Spinal cord (tissue), 10 donors: ENCODE results near the gene ANKRD10. TPM values are rescaled to one million over a fixed set of nuclear protein-coding genes. Genes with fewer than 3 reads are reported as not detected.

Experiments used
- DNase-seq, 6 donors: peaks; one replicate each; pipeline versions ENCODE4 v3.0.0 to v3.0.0-alpha.2; 2013 to 2015; ENCODE audit warnings: low spot score in 6 of 6, low read depth in 4 of 6
- H3K27ac ChIP-seq: one replicate; pipeline ENCODE4 v1.5.1; 2013; ENCODE audit warnings: low read depth, low read length, control low read depth
- H3K27me3 ChIP-seq: one replicate; pipeline ENCODE4 v1.6.1; 2013; ENCODE audit warnings: low read length; ENCODE audit not compliant: control insufficient read depth, insufficient read depth
- H3K36me3 ChIP-seq: one replicate; pipeline ENCODE4 v1.6.1; 2013; ENCODE audit warnings: low read length; ENCODE audit not compliant: control insufficient read depth, insufficient read depth
- H3K4me1 ChIP-seq: one replicate; pipeline ENCODE4 v1.6.1; 2013; ENCODE audit warnings: low read length; ENCODE audit not compliant: control insufficient read depth, insufficient read depth
- H3K4me3 ChIP-seq: one replicate; pipeline ENCODE4 v1.5.1; 2013; ENCODE audit warnings: low read depth, low read length, control low read depth
- H3K9me3 ChIP-seq: one replicate; pipeline ENCODE4 v1.6.1; 2013; ENCODE audit warnings: low read length; ENCODE audit not compliant: control insufficient read depth, insufficient read depth
- WGBS: methylation state at CpG from one replicate; pipeline ENCODE4 v1.1.5; 2013; ENCODE audit warnings: missing lambda C conversion rate; ENCODE audit not compliant: insufficient coverage; 5-methylcytosine and 5-hydroxymethylcytosine counted together
- polyA plus RNA-seq, 2 donors: library from polyadenylated mRNA; unstranded; fragments of 120-200 nt; gene quantifications; one replicate each; pipeline ENCODE4 v1.2.1, GENCODE V29; 2013; ENCODE audit not compliant: insufficient read length in 2 of 2
- total RNA-seq, 2 donors: library from RNA; depleted of rRNA in 1 of 2; stranded (reverse); fragments of 120-200 nt in 1 of 2; fragments of >200 nt in 1 of 2; gene quantifications; one replicate each; pipeline versions ENCODE4 v1.2.3 to v1.2.4, GENCODE V29; 2013 to 2014
- donor health status: healthy.

Gene ANKRD10
- total and polyA plus RNA-seq, 4 donors: 187 to 221 (median 191) TPM

GRCh38 chr13:110869805-110870706, 44.8 kb downstream of the ANKRD10 start:
- Histone ChIP-seq H3K9me3 (no peaks in the 10 kb centered on the region), H3K4me1 (peaks cover 25% of the 10 kb centered on the region), H3K36me3 (no peaks in the 10 kb centered on the region), H3K27me3 (no peaks in the 10 kb centered on the region), H3K4me3 (no peak overlapping the region), H3K27ac (peak overlapping the region; percentile 33)
- peak in 2 of 6 donors; percentile 54 to 71 for DNase-seq
- WGBS: 47% methylated on average over 33 of the region's 34 CpGs

- WGBS: 91% methylated on average over 21 of the region's 22 CpGs
- no peak overlapping the region for H3K4me3 ChIP-seq
These were observed 45.6 kb downstream of the ANKRD10 start for GRCh38 chr13:110869231-110869804.

GRCh38 chr13:110868720-110869119, 46.1 kb downstream of the ANKRD10 start:
- H3K36me3 ChIP-seq: no peaks in the 10 kb centered on the region
- no peaks in the 10 kb centered on the region for H3K27me3 ChIP-seq
- DNase-seq: no peak
- no peak overlapping the region for H3K4me3 ChIP-seq
- no peaks in the 10 kb centered on the region for H3K9me3 ChIP-seq
- H3K4me1 ChIP-seq: peaks cover 25% of the 10 kb centered on the region
- 78% methylated on average over 3 of the region's 5 CpGs for WGBS
- H3K27ac ChIP-seq: no peak overlapping the region

More at GRCh38 chr13:110869231-110869804, 45.6 kb downstream of the ANKRD10 start:
- DNase-seq: no peak
- Histone ChIP-seq H3K4me1 (peaks cover 25% of the 10 kb centered on the region), H3K9me3 (no peaks in the 10 kb centered on the region), H3K27ac (no peak overlapping the region), H3K27me3 (no peaks in the 10 kb centered on the region), H3K36me3 (no peaks in the 10 kb centered on the region)

- Histone ChIP-seq H3K36me3 (no peaks in the 10 kb centered on the region), H3K4me1 (peaks cover 23% of the 10 kb centered on the region), H3K27me3 (no peaks in the 10 kb centered on the region), H3K9me3 (no peaks in the 10 kb centered on the region), H3K4me3 (no peak overlapping the region), H3K27ac (no peak overlapping the region)
- WGBS: 91% methylated on average over 4 of the region's 6 CpGs
- no peak for DNase-seq
These were observed 47.5 kb downstream of the ANKRD10 start for GRCh38 chr13:110867380-110867779.

GRCh38 chr13:110866491-110867170, 48.2 kb downstream of the ANKRD10 start:
- peaks cover 16% of the 10 kb centered on the region for H3K4me1 ChIP-seq
- no peak overlapping the region for H3K27ac ChIP-seq
- no peaks in the 10 kb centered on the region for H3K9me3 ChIP-seq
- H3K4me3 ChIP-seq: no peak overlapping the region
- H3K36me3 ChIP-seq: no peaks in the 10 kb centered on the region
- 87% methylated on average over 6 of the region's 11 CpGs for WGBS
- H3K27me3 ChIP-seq: no peaks in the 10 kb centered on the region
- no peak for DNase-seq

GRCh38 chr13:110863685-110864084, 51.2 kb downstream of the ANKRD10 start:
- no peaks in the 10 kb centered on the region for H3K9me3 ChIP-seq
- WGBS: no CpG with 5 or more reads among the region's 6 CpGs

GRCh38 chr13:110860983-110861382, 53.9 kb downstream of the ANKRD10 start:
- Histone ChIP-seq H3K27me3 (no peaks in the 10 kb centered on the region), H3K27ac (no peak overlapping the region), H3K4me1 (no peaks in the 10 kb centered on the region), H3K4me3 (no peak overlapping the region), H3K36me3 (no peaks in the 10 kb centered on the region), H3K9me3 (peaks cover 1% of the 10 kb centered on the region)
- DNase-seq: no peak

More at GRCh38 chr13:110863685-110864084, 51.2 kb downstream of the ANKRD10 start:
- DNase-seq: no peak
- no peak overlapping the region for H3K27ac ChIP-seq
- H3K4me3 ChIP-seq: no peak overlapping the region
- no peaks in the 10 kb centered on the region for H3K36me3 ChIP-seq
- H3K4me1 ChIP-seq: no peaks in the 10 kb centered on the region
- H3K27me3 ChIP-seq: no peaks in the 10 kb centered on the region

GRCh38 chr13:110856942-110857835, 57.7 kb downstream of the ANKRD10 start:
- no peak for DNase-seq
- Histone ChIP-seq H3K27ac (no peak overlapping the region), H3K4me1 (no peaks in the 10 kb centered on the region), H3K36me3 (no peaks in the 10 kb centered on the region), H3K9me3 (peaks cover 1% of the 10 kb centered on the region), H3K4me3 (no peak overlapping the region), H3K27me3 (no peaks in the 10 kb centered on the region)
- 89% methylated on average over 2 of the region's 3 CpGs for WGBS

GRCh38 chr13:110855363-110855762, 59.5 kb downstream of the ANKRD10 start:
- no peak for DNase-seq

More at GRCh38 chr13:110855363-110855762, 59.5 kb downstream of the ANKRD10 start:
- Histone ChIP-seq H3K4me3 (no peak overlapping the region), H3K9me3 (peaks cover 1% of the 10 kb centered on the region), H3K27me3 (no peaks in the 10 kb centered on the region), H3K27ac (no peak overlapping the region), H3K4me1 (no peaks in the 10 kb centered on the region), H3K36me3 (no peaks in the 10 kb centered on the region)
- 94% methylated on average over 6 of the region's 6 CpGs for WGBS
